Astrocyte (in vitro differentiated cells and primary cell): ENCODE results near the gene RPLP2.

Experiments used
- EZH2 ChIP-seq: IDR thresholded peaks from 2 replicates; pipeline ENCODE4 v1.6.1; 2012; ENCODE audit warnings: mild to moderate bottlenecking, low read length, inconsistent platforms; ENCODE audit not compliant: insufficient read depth
- TF ChIP-seq, protein P1 (sequence below): IDR thresholded peaks from 2 replicates; pipeline ENCODE4 v1.5.1; 2011; ENCODE audit warnings: low read depth, mild to moderate bottlenecking, inconsistent platforms, low read length, moderate library complexity; ENCODE audit not compliant: insufficient read depth

- TF ChIP-seq, protein P1, sequence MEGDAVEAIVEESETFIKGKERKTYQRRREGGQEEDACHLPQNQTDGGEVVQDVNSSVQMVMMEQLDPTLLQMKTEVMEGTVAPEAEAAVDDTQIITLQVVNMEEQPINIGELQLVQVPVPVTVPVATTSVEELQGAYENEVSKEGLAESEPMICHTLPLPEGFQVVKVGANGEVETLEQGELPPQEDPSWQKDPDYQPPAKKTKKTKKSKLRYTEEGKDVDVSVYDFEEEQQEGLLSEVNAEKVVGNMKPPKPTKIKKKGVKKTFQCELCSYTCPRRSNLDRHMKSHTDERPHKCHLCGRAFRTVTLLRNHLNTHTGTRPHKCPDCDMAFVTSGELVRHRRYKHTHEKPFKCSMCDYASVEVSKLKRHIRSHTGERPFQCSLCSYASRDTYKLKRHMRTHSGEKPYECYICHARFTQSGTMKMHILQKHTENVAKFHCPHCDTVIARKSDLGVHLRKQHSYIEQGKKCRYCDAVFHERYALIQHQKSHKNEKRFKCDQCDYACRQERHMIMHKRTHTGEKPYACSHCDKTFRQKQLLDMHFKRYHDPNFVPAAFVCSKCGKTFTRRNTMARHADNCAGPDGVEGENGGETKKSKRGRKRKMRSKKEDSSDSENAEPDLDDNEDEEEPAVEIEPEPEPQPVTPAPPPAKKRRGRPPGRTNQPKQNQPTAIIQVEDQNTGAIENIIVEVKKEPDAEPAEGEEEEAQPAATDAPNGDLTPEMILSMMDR = no peak
- TF ChIP-seq EZH2 = no peak
Measured at GRCh38 chr11:769887-770641, 39.7 kb upstream of the RPLP2 start.
